HepG2 (cell line): ENCODE measurements around the gene FRS2. TPM values are rescaled to one million over a fixed set of nuclear protein-coding genes. Genes with fewer than 3 reads are reported as not detected.
A peak's percentile ranks its signal among the peaks of the same experiment; 100 is the strongest.

ENCODE experiments used
- ARNTL ChIP-seq: sonication (generic); formaldehyde crosslinking; IDR thresholded peaks from 2 replicates; pipeline ENCODE4 v1.4.0; 2020; ENCODE audit warnings: mild to moderate bottlenecking, missing genetic modification reagents
- NFKBIZ ChIP-seq: IDR thresholded peaks from 2 replicates; pipeline ENCODE4 v1.6.1; 2018; ENCODE audit warnings: missing genetic modification reagents, missing compliant biosample characterization
- PAX8 ChIP-seq: sonication (generic); formaldehyde crosslinking; IDR thresholded peaks from 2 replicates; pipeline ENCODE4 v1.8.0; 2022; ENCODE audit warnings: mild to moderate bottlenecking, missing genetic modification reagents, borderline replicate concordance
- PHF8 ChIP-seq: sonication (generic); formaldehyde crosslinking; IDR thresholded peaks from 2 replicates; pipeline ENCODE4 v1.5.0; 2020; ENCODE audit warnings: missing genetic modification reagents
- PRDM15 ChIP-seq: sonication (generic); formaldehyde crosslinking; IDR thresholded peaks from 2 replicates; pipeline ENCODE4 v1.4.0; 2020; ENCODE audit warnings: missing genetic modification reagents
- RAD51 ChIP-seq: fragments of 450-650 bp; IDR thresholded peaks from 2 replicates; pipeline ENCODE4 v1.6.1; 2016; ENCODE audit warnings: borderline replicate concordance
- RARA ChIP-seq: IDR thresholded peaks from 2 replicates; pipeline ENCODE4 v1.6.1; 2016; ENCODE audit warnings: missing genetic modification reagents, missing compliant biosample characterization
- RFX1 ChIP-seq: fragments of 450-650 bp; IDR thresholded peaks from 2 replicates; pipeline ENCODE4 v1.6.1; 2017
- TSC22D2 ChIP-seq: sonication (generic); formaldehyde crosslinking; IDR thresholded peaks from 2 replicates; pipeline ENCODE4 v1.5.1; 2020; ENCODE audit warnings: missing genetic modification reagents, mild to moderate bottlenecking, borderline replicate concordance
- YY1 ChIP-seq: IDR thresholded peaks from 2 replicates; pipeline ENCODE4 v1.6.1; 2011; ENCODE audit warnings: low read length, low read depth, moderate library complexity, mild to moderate bottlenecking; ENCODE audit not compliant: insufficient read depth, insufficient replicate concordance
- ZBTB14 ChIP-seq: sonication (generic); formaldehyde crosslinking; IDR thresholded peaks from 2 replicates; pipeline ENCODE4 v1.4.0; 2020; ENCODE audit warnings: missing genetic modification reagents
- ZBTB40 ChIP-seq, 2 experiments: fragments of 450-650 bp in 1 of 2; sonication (generic) in 1 of 2; formaldehyde crosslinking in 1 of 2; IDR thresholded peaks; 2 replicates each; pipeline versions ENCODE4 v1.6.1 to v1.8.0; 2016 to 2022; ENCODE audit warnings: antibody characterized with exemption in 1 of 2, mild to moderate bottlenecking in 1 of 2, missing genetic modification reagents in 1 of 2
- ZC3H13 ChIP-seq: sonication (generic); formaldehyde crosslinking; IDR thresholded peaks from 2 replicates; pipeline ENCODE4 v1.8.1; 2023; ENCODE audit warnings: mild to moderate bottlenecking, missing genetic modification reagents, moderate library complexity
- ZKSCAN1 ChIP-seq: fragments of 150-350 bp; IDR thresholded peaks from 2 replicates; pipeline ENCODE4 v1.6.1; 2014; ENCODE audit warnings: low read length
- ZMYM3 ChIP-seq: sonication (generic); formaldehyde crosslinking; IDR thresholded peaks from 2 replicates; pipeline ENCODE4 v1.5.1; 2020; ENCODE audit warnings: mild to moderate bottlenecking, missing genetic modification reagents
- polyA plus RNA-seq, 8 experiments: library from polyadenylated mRNA; depleted of rRNA in 3 of 8; stranded (reverse) in 7 of 8; unstranded in 1 of 8; fragments of >200 nt; fragmentation: Illumina TruSeq in 4 of 8; extraction: Trizol in 4 of 8; gene quantifications; 2 replicates each; pipeline versions ENCODE4 v1.2.1 to v1.2.3, GENCODE V29; 2011 to 2016; ENCODE audit warnings: low read depth in 4 of 8, missing spikeins in 1 of 8, mixed read lengths in 1 of 8; ENCODE audit not compliant: insufficient read depth in 1 of 8
- total RNA-seq, 5 experiments: library from RNA; depleted of rRNA; stranded (reverse); fragments of >200 nt; fragmentation: Illumina TruSeq; extraction: Trizol; gene quantifications; 2 replicates each; pipeline ENCODE4 v1.2.3, GENCODE V29; 2016; ENCODE audit warnings: low read depth in 1 of 5

FRS2 gene
- total and polyA plus RNA-seq, 2 of the 13 experiments (the other 11 are each of a cell fraction or from before 2014, with no cell fraction given): 8.3 to 16.8 TPM

GRCh38 chr12:69470189-69471075 is at the start of gene FRS2 (continued):
- 0 out of 2 replicates have a peak, but pooled peaks have one; percentile 44 for TF ChIP-seq PRDM15 (CRISPR knock-in tag)
- no peak for TF ChIP-seq TSC22D2
- peak; percentile 95 for TF ChIP-seq PHF8 (CRISPR knock-in tag)
- 0 out of 2 replicates have a peak, but pooled peaks have one; percentile 44 for TF ChIP-seq ARNTL
- TF ChIP-seq ZBTB40 (IDR thresholded peaks at IDR 0.05): peak; percentile 73
- TF ChIP-seq ZBTB40 (CRISPR knock-in tag; IDR thresholded peaks at IDR 0.05): no peak
- no peak for TF ChIP-seq ZKSCAN1
- TF ChIP-seq RARA (CRISPR knock-in tag): peak; percentile 30; the same call in 1 of the 2 replicates
- TF ChIP-seq NFKBIZ (CRISPR knock-in tag): no peak
- no peak for TF ChIP-seq PAX8 (CRISPR knock-in tag)
- no peak for TF ChIP-seq ZBTB14 (CRISPR knock-in tag)
- TF ChIP-seq ZMYM3 (CRISPR knock-in tag): peak; percentile 79; the same call in 1 of the 2 replicates
- TF ChIP-seq RAD51: no peak
- no peak for TF ChIP-seq RFX1
- TF ChIP-seq ZC3H13: no peak
- no peak for TF ChIP-seq YY1
